Measurements from ENCODE around the gene SCAMP1. TPM values are rescaled to one million over a fixed set of nuclear protein-coding genes. Genes with fewer than 3 reads are reported as not detected.

Gene SCAMP1
- total RNA-seq, 1 donor from 2014 or later = 42.8 TPM

- no peak overlapping the region for H3K4me3 ChIP-seq
- H3K9me3 ChIP-seq = no peaks in the 10 kb centered on the region
- no peaks in the 10 kb centered on the region for H3K4me1 ChIP-seq
- TF ChIP-seq, protein P1, sequence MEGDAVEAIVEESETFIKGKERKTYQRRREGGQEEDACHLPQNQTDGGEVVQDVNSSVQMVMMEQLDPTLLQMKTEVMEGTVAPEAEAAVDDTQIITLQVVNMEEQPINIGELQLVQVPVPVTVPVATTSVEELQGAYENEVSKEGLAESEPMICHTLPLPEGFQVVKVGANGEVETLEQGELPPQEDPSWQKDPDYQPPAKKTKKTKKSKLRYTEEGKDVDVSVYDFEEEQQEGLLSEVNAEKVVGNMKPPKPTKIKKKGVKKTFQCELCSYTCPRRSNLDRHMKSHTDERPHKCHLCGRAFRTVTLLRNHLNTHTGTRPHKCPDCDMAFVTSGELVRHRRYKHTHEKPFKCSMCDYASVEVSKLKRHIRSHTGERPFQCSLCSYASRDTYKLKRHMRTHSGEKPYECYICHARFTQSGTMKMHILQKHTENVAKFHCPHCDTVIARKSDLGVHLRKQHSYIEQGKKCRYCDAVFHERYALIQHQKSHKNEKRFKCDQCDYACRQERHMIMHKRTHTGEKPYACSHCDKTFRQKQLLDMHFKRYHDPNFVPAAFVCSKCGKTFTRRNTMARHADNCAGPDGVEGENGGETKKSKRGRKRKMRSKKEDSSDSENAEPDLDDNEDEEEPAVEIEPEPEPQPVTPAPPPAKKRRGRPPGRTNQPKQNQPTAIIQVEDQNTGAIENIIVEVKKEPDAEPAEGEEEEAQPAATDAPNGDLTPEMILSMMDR (IDR thresholded peaks at IDR 0.05) = no peak
- no peaks in the 10 kb centered on the region for H3K36me3 ChIP-seq
- no peaks in the 10 kb centered on the region for H3K27me3 ChIP-seq (ENCODE audit: low read depth)
- no peak overlapping the region for H3K27ac ChIP-seq
- DNase-seq (no peak), ATAC-seq (no peak)
- intact Hi-C loops (cut with DNase I) = no loop called here
These were observed 33.5 kb upstream of the SCAMP1 start for GRCh38 chr5:78326930-78327329.

GRCh38 chr5:78327761-78328510, 32.5 kb upstream of the SCAMP1 start:
- DNase-seq (no peak), ATAC-seq (peak in 1 of 2 donors; percentile 21)
- H3K27me3 ChIP-seq (ENCODE audit: low read depth) = no peaks in the 10 kb centered on the region
- no peaks in the 10 kb centered on the region for H3K9me3 ChIP-seq
- no peaks in the 10 kb centered on the region for H3K36me3 ChIP-seq
- intact Hi-C loops (cut with DNase I) = no loop called here
- TF ChIP-seq, protein P1 (IDR thresholded peaks at IDR 0.05) = no peak
- H3K4me1 ChIP-seq = no peaks in the 10 kb centered on the region
- H3K27ac ChIP-seq = no peak overlapping the region
- no peak overlapping the region for H3K4me3 ChIP-seq

GRCh38 chr5:78328585-78329173, 31.7 kb upstream of the SCAMP1 start:
- no peak for DNase-seq
- Histone ChIP-seq H3K27me3 (ENCODE audit: low read depth) (no peaks in the 10 kb centered on the region), H3K27ac (no peak overlapping the region), H3K4me3 (no peak overlapping the region), H3K36me3 (no peaks in the 10 kb centered on the region), H3K9me3 (no peaks in the 10 kb centered on the region), H3K4me1 (no peaks in the 10 kb centered on the region)
- TF ChIP-seq, protein P1 (IDR thresholded peaks at IDR 0.05) = no peak
- intact Hi-C loops (cut with DNase I) = no loop called here
- no peak for ATAC-seq

- intact Hi-C loops (cut with DNase I) = no loop called here
- H3K4me1 ChIP-seq = no peaks in the 10 kb centered on the region
- H3K9me3 ChIP-seq = no peaks in the 10 kb centered on the region
- TF ChIP-seq, protein P1 (IDR thresholded peaks at IDR 0.05) = no peak
- DNase-seq (no peak), ATAC-seq (no peak)
- H3K27me3 ChIP-seq (ENCODE audit: low read depth) = no peaks in the 10 kb centered on the region
- no peak overlapping the region for H3K27ac ChIP-seq
- no peak overlapping the region for H3K4me3 ChIP-seq
- H3K36me3 ChIP-seq = no peaks in the 10 kb centered on the region
These were observed 28.8 kb upstream of the SCAMP1 start for GRCh38 chr5:78331523-78332080.

- TF ChIP-seq, protein P1 (IDR thresholded peaks at IDR 0.05) = no peak
- Histone ChIP-seq H3K9me3 (no peaks in the 10 kb centered on the region), H3K4me1 (no peaks in the 10 kb centered on the region), H3K4me3 (no peak overlapping the region), H3K27me3 (ENCODE audit: low read depth) (no peaks in the 10 kb centered on the region), H3K36me3 (no peaks in the 10 kb centered on the region), H3K27ac (no peak overlapping the region)
- intact Hi-C loops (cut with DNase I) = no loop called here
- ATAC-seq (no peak), DNase-seq (no peak)
These were observed 25.6 kb upstream of the SCAMP1 start for GRCh38 chr5:78334811-78335210.

All from lower lobe of right lung (tissue), 2 donors.